Stimulated activated CD4-positive, alpha-beta T cell treated with anti-CD3 and anti-CD28 coated beads, Interleukin-15, amount 100 ng/mL, for 48 hours (primary cell): Measurements from ENCODE around the gene RAB39B.
"Not testable (repeated sequence)": the region's sequence is repeated elsewhere in the genome, so short reads cannot be mapped to it uniquely, and the experiment has no call there.

Experiments used
- DNase-seq, 2 donors: peaks; one replicate each; pipeline ENCODE4 v3.0.0-alpha.2; 2020; ENCODE audit warnings: low read depth in 2 of 2

RAB39B gene

GRCh38 chrX:155263854-155264628 lies at the start of gene RAB39B:
Gene RAB39B, minus strand, starts transcription at chrX:155264491. Its CDS starts 203 bp downstream, at chrX:155264288.
- DNase-seq = peak; percentile 60 to 62

- DNase-seq = no peak
Observed at GRCh38 chrX:155313766-155314165, 49.5 kb upstream of the RAB39B start.

- no peak for DNase-seq
Observed at GRCh38 chrX:155293771-155294170, 29.5 kb upstream of the RAB39B start.

GRCh38 chrX:155279873-155280272 lies 15.6 kb upstream of the RAB39B start:
- DNase-seq = no peak

- no peak for DNase-seq
Observed at GRCh38 chrX:155270969-155271368, 6.7 kb upstream of the RAB39B start.

- DNase-seq = not testable (repeated sequence)
Observed at GRCh38 chrX:155267995-155268394, 3.7 kb upstream of the RAB39B start.

GRCh38 chrX:155266439-155266838 lies 2.1 kb upstream of the RAB39B start:
- no peak for DNase-seq

GRCh38 chrX:155262970-155263754 lies 1.1 kb downstream of the RAB39B start:
- DNase-seq = no peak

- DNase-seq = no peak
Observed at GRCh38 chrX:155259752-155260151, 4.5 kb downstream of the RAB39B start.

GRCh38 chrX:155251391-155251790 lies 12.9 kb downstream of the RAB39B start:
- DNase-seq = no peak

- DNase-seq = no peak
Observed at GRCh38 chrX:155247497-155247896, 16.8 kb downstream of the RAB39B start.

- no peak for DNase-seq
Observed at GRCh38 chrX:155246748-155247147, 17.5 kb downstream of the RAB39B start.

GRCh38 chrX:155242300-155242699 lies 22.0 kb downstream of the RAB39B start:
- no peak for DNase-seq

GRCh38 chrX:155237719-155238118 lies 26.6 kb downstream of the RAB39B start:
- no peak for DNase-seq

- DNase-seq = no peak
Observed at GRCh38 chrX:155235891-155236290, 28.4 kb downstream of the RAB39B start.

- no peak for DNase-seq
Observed at GRCh38 chrX:155231163-155231562, 33.1 kb downstream of the RAB39B start.

- no peak for DNase-seq
Observed at GRCh38 chrX:155225774-155226173, 38.5 kb downstream of the RAB39B start.

GRCh38 chrX:155223746-155224145 lies 40.5 kb downstream of the RAB39B start:
- not testable (repeated sequence) for DNase-seq

- DNase-seq = no peak
Observed at GRCh38 chrX:155221351-155221750, 42.9 kb downstream of the RAB39B start.

GRCh38 chrX:155218777-155219176 lies 45.5 kb downstream of the RAB39B start:
- DNase-seq = no peak

GRCh38 chrX:155216940-155217440 lies 47.3 kb downstream of the RAB39B start:
- no peak for DNase-seq

- DNase-seq = peak; percentile 76 to 81
Observed at GRCh38 chrX:155216179-155216939, 47.9 kb downstream of the RAB39B start, which contains the start of gene VBP1. Gene VBP1, plus strand, starts transcription at chrX:155216460. Its CDS starts 23 bp downstream, at chrX:155216483.
